Body of pancreas (tissue), 4 donors: ENCODE results near the gene LSM14A.
"Not testable (repeated sequence)": the region's sequence is repeated elsewhere in the genome, so short reads cannot be mapped to it uniquely, and the experiment has no call there.

Source experiments
- CTCF ChIP-seq, 7 experiments: fragments of 450-650 bp in 4 of 7; fragments of 200-600 bp in 3 of 7; sonication (generic) in 3 of 7; IDR thresholded peaks; one replicate each; pipeline ENCODE4 v1.5.1; 2016 to 2019; ENCODE audit warnings: antibody characterized with exemption in 7 of 7
- POLR2A ChIP-seq, 3 donors: fragments of 450-650 bp; IDR thresholded peaks; one replicate each; pipeline ENCODE4 v1.6.1; 2016; ENCODE audit warnings: antibody characterized with exemption in 3 of 3, mild to moderate bottlenecking in 2 of 3

DNA sequence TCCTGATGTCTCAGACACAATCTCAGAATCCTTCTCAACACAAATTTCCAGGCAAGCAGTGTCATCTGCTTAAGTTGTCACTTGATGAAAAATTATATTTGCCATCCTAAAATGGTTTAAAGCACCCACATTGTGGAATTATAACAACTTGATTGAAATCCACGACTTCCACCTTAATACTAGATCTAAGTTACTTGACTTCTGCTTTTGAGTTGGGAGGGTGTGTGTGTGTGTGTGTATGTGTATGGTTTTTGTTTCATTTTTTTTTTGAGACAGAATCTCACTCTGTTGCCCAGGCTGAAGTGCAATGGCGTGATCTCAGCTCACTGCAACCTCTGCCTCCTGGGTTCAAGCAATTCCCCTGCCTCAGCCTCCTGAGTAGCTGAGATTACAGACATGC, 10.4 kb upstream of the LSM14A start:
- TF ChIP-seq CTCF, POLR2A (IDR thresholded peaks at IDR 0.05): not testable (repeated sequence)
